MM.1S (cell line): ENCODE measurements around the gene OSBPL1A.

Source experiments
- DNase-seq: peaks from one replicate; pipeline ENCODE4 v3.0.0-alpha.2; 2015
- H2AFZ ChIP-seq: fragments of 300-600 bp; sonication (generic); 2 replicates; pipeline ENCODE4 v1.6.0; 2016; ENCODE audit warnings: antibody characterized with exemption, low read length
- H3F3A ChIP-seq: fragments of 300-600 bp; sonication (generic); 2 replicates; pipeline ENCODE4 v1.6.1; 2016; ENCODE audit warnings: mild to moderate bottlenecking, antibody characterized with exemption, low read length, moderate library complexity, mixed read lengths; ENCODE audit not compliant: insufficient read depth
- H3K27ac ChIP-seq: fragments of 300-600 bp; sonication (generic); 2 replicates; pipeline ENCODE4 v1.5.1; 2016; ENCODE audit warnings: mild to moderate bottlenecking, low read length
- H3K27me3 ChIP-seq: fragments of 300-600 bp; sonication (generic); replicated peaks from 2 replicates; pipeline ENCODE4 v1.6.0; 2016; ENCODE audit warnings: low read length; ENCODE audit not compliant: insufficient read depth
- H3K36me3 ChIP-seq: fragments of 300-600 bp; sonication (generic); replicated peaks from 2 replicates; pipeline ENCODE4 v1.6.1; 2016; ENCODE audit warnings: mild to moderate bottlenecking, low read length, mixed read lengths; ENCODE audit not compliant: insufficient read depth
- H3K4me1 ChIP-seq: fragments of 300-600 bp; sonication (generic); 2 replicates; pipeline ENCODE4 v1.6.1; 2016; ENCODE audit warnings: low read length, mixed read lengths
- H3K4me2 ChIP-seq: fragments of 300-600 bp; sonication (generic); 2 replicates; pipeline ENCODE4 v1.6.0; 2016; ENCODE audit warnings: low read depth, low read length
- H3K4me3 ChIP-seq: fragments of 300-600 bp; sonication (generic); 2 replicates; pipeline ENCODE4 v1.5.1; 2016; ENCODE audit warnings: low read length, mixed read lengths
- H3K79me2 ChIP-seq: fragments of 300-600 bp; sonication (generic); 2 replicates; pipeline ENCODE4 v1.6.1; 2016; ENCODE audit warnings: mixed run types, low read length, mixed read lengths
- H3K9ac ChIP-seq: fragments of 300-600 bp; sonication (generic); 2 replicates; pipeline ENCODE4 v1.6.1; 2016; ENCODE audit warnings: low read length, mixed read lengths
- H3K9me2 ChIP-seq: fragments of 300-600 bp; sonication (generic); replicated peaks from 2 replicates; pipeline ENCODE4 v1.6.1; 2016; ENCODE audit warnings: mild to moderate bottlenecking, low read length, mixed read lengths; ENCODE audit not compliant: insufficient read depth
- H3K9me3 ChIP-seq: fragments of 300-600 bp; sonication (generic); replicated peaks from 2 replicates; pipeline ENCODE4 v1.6.1; 2016; ENCODE audit warnings: mild to moderate bottlenecking, low read length, mixed read lengths; ENCODE audit not compliant: insufficient read depth
- H4K20me1 ChIP-seq: fragments of 300-600 bp; sonication (generic); 2 replicates; pipeline ENCODE4 v1.6.1; 2016; ENCODE audit warnings: mild to moderate bottlenecking, low read length, moderate library complexity, mixed read lengths; ENCODE audit not compliant: insufficient read depth
- EZH2 ChIP-seq: fragments of 300-600 bp; sonication (generic); optimal IDR thresholded peaks from 2 replicates; pipeline ENCODE3; 2017; ENCODE audit warnings: low read depth, mild to moderate bottlenecking, antibody characterized with exemption, low read length, mixed read lengths
- EZH2phosphoT487 ChIP-seq: fragments of 300-600 bp; sonication (generic); IDR thresholded peaks from 2 replicates; pipeline ENCODE4 v1.6.1; 2018; ENCODE audit warnings: antibody characterized with exemption, low read length
- TF ChIP-seq, protein P1 (sequence below): fragments of 300-600 bp; sonication (generic); IDR thresholded peaks from 2 replicates; pipeline ENCODE4 v1.5.1; 2016; ENCODE audit warnings: antibody characterized with exemption, low read length, mixed read lengths

OSBPL1A gene

DNA sequence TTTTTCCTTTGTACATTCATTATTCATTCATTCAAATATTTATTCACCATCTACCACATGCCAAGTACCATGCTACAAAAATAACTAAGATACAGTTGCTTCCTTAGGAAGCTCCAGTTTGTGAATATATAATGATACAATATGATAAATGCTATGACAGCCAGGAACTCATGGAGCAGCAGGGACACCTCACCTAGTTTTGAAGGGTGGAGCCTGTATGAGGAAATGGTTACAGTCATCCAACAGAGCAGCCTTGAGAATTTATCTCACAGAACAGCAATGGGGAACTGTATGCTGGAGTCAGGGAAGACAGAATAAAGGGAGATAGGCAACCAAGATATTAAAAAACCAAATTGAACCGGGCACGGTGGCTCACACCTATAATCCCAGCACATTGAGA, 124.0 kb downstream of the OSBPL1A start:
- TF ChIP-seq EZH2phosphoT487 = no peak
- TF ChIP-seq EZH2 = no peak
- TF ChIP-seq, protein P1, sequence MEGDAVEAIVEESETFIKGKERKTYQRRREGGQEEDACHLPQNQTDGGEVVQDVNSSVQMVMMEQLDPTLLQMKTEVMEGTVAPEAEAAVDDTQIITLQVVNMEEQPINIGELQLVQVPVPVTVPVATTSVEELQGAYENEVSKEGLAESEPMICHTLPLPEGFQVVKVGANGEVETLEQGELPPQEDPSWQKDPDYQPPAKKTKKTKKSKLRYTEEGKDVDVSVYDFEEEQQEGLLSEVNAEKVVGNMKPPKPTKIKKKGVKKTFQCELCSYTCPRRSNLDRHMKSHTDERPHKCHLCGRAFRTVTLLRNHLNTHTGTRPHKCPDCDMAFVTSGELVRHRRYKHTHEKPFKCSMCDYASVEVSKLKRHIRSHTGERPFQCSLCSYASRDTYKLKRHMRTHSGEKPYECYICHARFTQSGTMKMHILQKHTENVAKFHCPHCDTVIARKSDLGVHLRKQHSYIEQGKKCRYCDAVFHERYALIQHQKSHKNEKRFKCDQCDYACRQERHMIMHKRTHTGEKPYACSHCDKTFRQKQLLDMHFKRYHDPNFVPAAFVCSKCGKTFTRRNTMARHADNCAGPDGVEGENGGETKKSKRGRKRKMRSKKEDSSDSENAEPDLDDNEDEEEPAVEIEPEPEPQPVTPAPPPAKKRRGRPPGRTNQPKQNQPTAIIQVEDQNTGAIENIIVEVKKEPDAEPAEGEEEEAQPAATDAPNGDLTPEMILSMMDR = no peak
- no peaks in the 10 kb centered on the region for H3K9me2 ChIP-seq
- H4K20me1 ChIP-seq = no peaks in the 10 kb centered on the region
- H3K36me3 ChIP-seq = no peaks in the 10 kb centered on the region
- no peaks in the 10 kb centered on the region for H3K27me3 ChIP-seq
- no peaks in the 10 kb centered on the region for H3K4me1 ChIP-seq
- H3K4me2 ChIP-seq = no peak overlapping the region
- no peak overlapping the region for H3K4me3 ChIP-seq
- no peaks in the 10 kb centered on the region for H3K9me3 ChIP-seq
- no peak for DNase-seq
- peaks cover 26% of the 10 kb centered on the region for H3K79me2 ChIP-seq
- H2AFZ ChIP-seq = no peak overlapping the region
- no peak overlapping the region for H3K27ac ChIP-seq
- H3K9ac ChIP-seq = no peak overlapping the region
- no peaks in the 10 kb centered on the region for H3F3A ChIP-seq

DNA sequence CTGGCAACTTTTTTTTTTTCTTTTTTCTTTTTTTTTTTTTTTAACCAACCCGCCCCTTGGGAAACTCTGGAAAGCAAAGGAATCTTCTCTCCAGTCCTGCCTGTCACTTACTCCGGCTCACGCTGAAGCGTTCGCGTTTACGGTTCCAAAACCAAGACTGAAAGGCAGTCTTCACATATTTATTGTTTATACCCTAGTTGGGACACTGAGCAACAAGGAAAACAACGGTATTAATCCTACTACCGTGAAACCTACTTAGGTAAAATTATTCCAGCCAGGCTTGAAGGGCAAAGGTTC, 125.4 kb downstream of the OSBPL1A start:
- no peaks in the 10 kb centered on the region for H4K20me1 ChIP-seq
- peak overlapping the region; percentile 23; the same call in 1 of the 2 replicates for H3K27ac ChIP-seq
- no peaks in the 10 kb centered on the region for H3K9me2 ChIP-seq
- TF ChIP-seq, protein P1 = no peak
- DNase-seq = no peak
- H3F3A ChIP-seq = no peaks in the 10 kb centered on the region
- H3K27me3 ChIP-seq = no peaks in the 10 kb centered on the region
- peaks cover 37% of the 10 kb centered on the region for H3K79me2 ChIP-seq
- H3K36me3 ChIP-seq = no peaks in the 10 kb centered on the region
- peak overlapping the region; percentile 80 for H2AFZ ChIP-seq
- H3K4me1 ChIP-seq = no peaks in the 10 kb centered on the region
- peak overlapping the region; percentile 81 for H3K4me2 ChIP-seq
- H3K9me3 ChIP-seq = no peaks in the 10 kb centered on the region
- peak overlapping the region; percentile 63; the same call in 1 of the 2 replicates for H3K9ac ChIP-seq
- H3K4me3 ChIP-seq = peak overlapping the region; percentile 62

DNA sequence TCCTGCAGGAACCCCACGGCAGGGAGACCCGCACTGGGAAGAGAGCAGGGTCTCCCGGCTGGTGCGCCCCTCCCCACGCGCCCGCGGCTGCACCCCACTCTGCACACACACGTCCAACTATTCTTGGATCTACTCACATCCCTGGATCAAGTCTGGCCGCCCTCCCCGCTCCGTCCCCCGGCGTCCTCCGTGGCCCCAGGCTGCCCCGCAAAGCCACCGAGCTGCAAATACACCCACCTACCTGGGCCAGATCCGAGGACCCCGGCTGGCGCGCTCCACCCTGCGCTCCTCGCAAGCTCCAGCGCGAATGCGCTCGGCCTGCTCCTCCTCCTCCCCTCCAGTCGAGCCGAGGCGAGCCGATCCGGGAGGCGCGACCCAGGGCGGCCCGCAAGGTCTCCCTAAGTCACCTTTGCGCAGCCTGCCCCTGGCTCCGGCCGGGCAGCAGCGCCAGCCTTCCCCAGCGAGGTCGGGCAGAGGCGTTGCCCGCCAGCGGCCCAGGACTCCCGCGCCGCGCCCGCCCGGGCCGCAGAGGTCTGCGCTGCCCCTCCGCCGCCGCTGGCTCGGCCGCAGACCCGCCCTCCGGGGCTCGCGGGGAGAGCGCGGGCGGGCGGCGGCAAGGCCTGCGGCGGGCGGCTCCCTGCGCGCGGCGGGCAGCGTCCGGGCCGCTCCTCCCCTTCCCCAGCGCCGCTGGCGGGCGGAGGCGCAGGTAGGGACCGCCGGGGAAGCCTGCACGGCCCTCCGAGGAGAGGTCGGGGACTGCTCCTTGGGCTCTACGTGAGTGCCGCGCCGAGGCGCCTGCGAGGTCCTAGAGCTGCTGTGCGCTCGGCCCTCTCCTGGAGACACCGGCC, 126.0 kb downstream of the OSBPL1A start:
- Histone ChIP-seq H3K9ac (peak overlapping the region; percentile 63), H3K79me2 (peaks cover 41% of the 10 kb centered on the region), H3K4me1 (no peaks in the 10 kb centered on the region), H3K4me3 (peak overlapping the region; percentile 91), H3K9me2 (no peaks in the 10 kb centered on the region), H3F3A (no peaks in the 10 kb centered on the region), H3K27ac (peak overlapping the region; percentile 35; the same call in 1 of the 2 replicates), H4K20me1 (no peaks in the 10 kb centered on the region), H3K36me3 (no peaks in the 10 kb centered on the region), H3K9me3 (no peaks in the 10 kb centered on the region), H3K4me2 (peak overlapping the region; percentile 93), H3K27me3 (no peaks in the 10 kb centered on the region), H2AFZ (peak overlapping the region; percentile 82)
- TF ChIP-seq, protein P1 = peak; percentile 24; the same call in 1 of the 2 replicates
- TF ChIP-seq EZH2phosphoT487 = no peak
- peak; percentile 89 for DNase-seq
